Upper lobe of left lung (tissue), 6 donors: Measurements from ENCODE around the gene TRIM40. TPM values are rescaled to one million over a fixed set of nuclear protein-coding genes. Genes with fewer than 3 reads are reported as not detected.

Experiments
- ATAC-seq, 2 donors: fragments of 200-7000 bp; cut with Tn5 transposase; one replicate each; pipeline ENCODE4 v1.9.1; 2022; ENCODE audit warnings: mild to moderate bottlenecking in 2 of 2, moderate library complexity in 2 of 2; ENCODE audit not compliant: low FRiP score in 2 of 2
- DNase-seq, 2 donors: peaks; one replicate each; pipeline ENCODE4 v3.0.0-alpha.2; 2019 to 2020
- H3K27ac ChIP-seq, 4 donors: fragments of 200-600 bp; sonication (generic); one replicate each; pipeline ENCODE4 v1.5.1; 2016 to 2019
- H3K27me3 ChIP-seq, 4 donors: fragments of 200-600 bp; sonication (generic); one replicate each; pipeline ENCODE4 v1.5.1; 2017 to 2019
- H3K36me3 ChIP-seq, 4 donors: fragments of 200-600 bp; sonication (generic); one replicate each; pipeline ENCODE4 v1.5.1; 2016 to 2019
- H3K4me1 ChIP-seq, 4 donors: fragments of 200-600 bp; sonication (generic); one replicate each; pipeline ENCODE4 v1.5.1; 2018 to 2019
- H3K4me3 ChIP-seq, 4 donors: fragments of 200-600 bp; sonication (generic); one replicate each; pipeline ENCODE4 v1.5.1; 2017 to 2019; ENCODE audit warnings: mild to moderate bottlenecking in 2 of 4, moderate library complexity in 1 of 4
- H3K9me3 ChIP-seq, 4 donors: fragments of 200-600 bp; sonication (generic); one replicate each; pipeline ENCODE4 v1.5.1; 2018 to 2019
- EP300 ChIP-seq, 4 donors: sonication (generic); formaldehyde crosslinking; IDR thresholded peaks; one replicate each; pipeline ENCODE4 v1.5.1; 2017; ENCODE audit warnings: antibody characterized with exemption in 4 of 4, control low read depth in 2 of 4
- POLR2A ChIP-seq, 4 donors: fragments of 450-650 bp; IDR thresholded peaks; one replicate each; pipeline ENCODE4 v1.5.1; 2016 to 2017; ENCODE audit warnings: antibody characterized with exemption in 4 of 4, mild to moderate bottlenecking in 2 of 4
- POLR2AphosphoS5 ChIP-seq, 2 donors: sonication (generic); formaldehyde crosslinking; IDR thresholded peaks; one replicate each; pipeline ENCODE4 v1.5.1; 2017; ENCODE audit warnings: antibody characterized with exemption in 2 of 2
- WGBS, 2 donors: methylation state at CpG; one replicate each; pipeline ENCODE4 v1.1.5; 2017 to 2018; 5-methylcytosine and 5-hydroxymethylcytosine counted together
- total RNA-seq, 6 donors: library from RNA; depleted of rRNA in 4 of 6; stranded (reverse); fragments of >200 nt in 4 of 6; gene quantifications; one replicate each; pipeline versions ENCODE4 v1.1.0 to v1.2.1, GENCODE V29; 2016 to 2021
- TF ChIP-seq, protein P1 (sequence below), 6 experiments: fragments of 450-650 bp in 4 of 6; fragments of 200-600 bp in 2 of 6; sonication (generic) in 2 of 6; IDR thresholded peaks; one replicate each; pipeline ENCODE4 v1.5.1; 2016 to 2019; ENCODE audit warnings: antibody characterized with exemption in 6 of 6
- donor health status: DM: no; HTN: no; CAD: no; lungs with moderate emphysema.
- donor health status: DM: no; HTN: yes; CAD: no; lungs with severe emphysema.

TRIM40 gene
- total RNA-seq, 6 donors from 2014 or later, result not detected

DNA sequence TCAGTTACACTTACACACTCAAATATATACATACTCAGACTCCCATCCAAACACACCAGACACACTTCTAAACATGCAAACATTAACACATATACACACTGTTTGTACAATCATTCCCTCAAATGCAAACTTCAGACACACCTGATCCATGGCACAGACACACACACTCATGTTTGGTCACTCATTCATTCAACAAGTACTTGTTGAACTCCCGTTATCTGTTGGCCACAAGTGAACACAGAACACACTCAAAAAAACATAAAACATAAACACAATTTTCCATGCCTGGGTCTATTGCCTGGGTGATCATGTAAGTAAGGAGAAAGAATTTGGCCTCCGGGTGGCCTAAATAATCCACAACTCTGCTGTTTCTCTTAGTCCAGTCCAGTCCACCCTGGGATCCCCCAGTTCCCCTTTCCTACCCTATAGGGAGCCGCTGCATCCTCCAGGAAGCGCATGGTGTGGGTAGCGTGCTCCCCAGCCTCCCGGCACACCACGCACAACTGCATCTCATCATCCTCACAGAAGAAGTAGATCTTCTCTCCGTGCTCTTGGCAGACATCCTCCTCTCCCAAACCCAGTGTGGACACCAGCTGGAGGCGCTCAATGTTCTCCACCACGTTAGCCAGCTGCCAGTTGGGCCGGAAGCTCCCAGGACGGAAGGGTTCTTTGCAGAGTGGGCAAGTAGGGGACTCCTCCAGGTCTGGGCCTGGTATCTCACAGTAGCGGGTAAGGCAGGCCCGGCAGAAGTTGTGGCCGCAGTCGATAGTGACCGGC lies 24.3 kb downstream of the TRIM40 start:
- Histone ChIP-seq H3K4me1 (peaks cover 7 to 13% (median 10%) of the 10 kb centered on the region in 4 donors), H3K27ac (no peak overlapping the region), H3K4me3 (no peak overlapping the region), H3K36me3 (no peaks in the 10 kb centered on the region), H3K27me3 (no peaks in the 10 kb centered on the region), H3K9me3 (no peaks in the 10 kb centered on the region)
- DNase-seq (no peak), ATAC-seq (no peak)
- no peak for TF ChIP-seq EP300 (IDR thresholded peaks at IDR 0.05)
- TF ChIP-seq, protein P1, sequence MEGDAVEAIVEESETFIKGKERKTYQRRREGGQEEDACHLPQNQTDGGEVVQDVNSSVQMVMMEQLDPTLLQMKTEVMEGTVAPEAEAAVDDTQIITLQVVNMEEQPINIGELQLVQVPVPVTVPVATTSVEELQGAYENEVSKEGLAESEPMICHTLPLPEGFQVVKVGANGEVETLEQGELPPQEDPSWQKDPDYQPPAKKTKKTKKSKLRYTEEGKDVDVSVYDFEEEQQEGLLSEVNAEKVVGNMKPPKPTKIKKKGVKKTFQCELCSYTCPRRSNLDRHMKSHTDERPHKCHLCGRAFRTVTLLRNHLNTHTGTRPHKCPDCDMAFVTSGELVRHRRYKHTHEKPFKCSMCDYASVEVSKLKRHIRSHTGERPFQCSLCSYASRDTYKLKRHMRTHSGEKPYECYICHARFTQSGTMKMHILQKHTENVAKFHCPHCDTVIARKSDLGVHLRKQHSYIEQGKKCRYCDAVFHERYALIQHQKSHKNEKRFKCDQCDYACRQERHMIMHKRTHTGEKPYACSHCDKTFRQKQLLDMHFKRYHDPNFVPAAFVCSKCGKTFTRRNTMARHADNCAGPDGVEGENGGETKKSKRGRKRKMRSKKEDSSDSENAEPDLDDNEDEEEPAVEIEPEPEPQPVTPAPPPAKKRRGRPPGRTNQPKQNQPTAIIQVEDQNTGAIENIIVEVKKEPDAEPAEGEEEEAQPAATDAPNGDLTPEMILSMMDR (IDR thresholded peaks at IDR 0.05), result no peak
- no peak for TF ChIP-seq POLR2AphosphoS5 (IDR thresholded peaks at IDR 0.05)
- TF ChIP-seq POLR2A (IDR thresholded peaks at IDR 0.05), result no peak
- 90 to 93% methylated on average over 15 to 17 of the region's 17 CpGs for WGBS, 2 donors

DNA sequence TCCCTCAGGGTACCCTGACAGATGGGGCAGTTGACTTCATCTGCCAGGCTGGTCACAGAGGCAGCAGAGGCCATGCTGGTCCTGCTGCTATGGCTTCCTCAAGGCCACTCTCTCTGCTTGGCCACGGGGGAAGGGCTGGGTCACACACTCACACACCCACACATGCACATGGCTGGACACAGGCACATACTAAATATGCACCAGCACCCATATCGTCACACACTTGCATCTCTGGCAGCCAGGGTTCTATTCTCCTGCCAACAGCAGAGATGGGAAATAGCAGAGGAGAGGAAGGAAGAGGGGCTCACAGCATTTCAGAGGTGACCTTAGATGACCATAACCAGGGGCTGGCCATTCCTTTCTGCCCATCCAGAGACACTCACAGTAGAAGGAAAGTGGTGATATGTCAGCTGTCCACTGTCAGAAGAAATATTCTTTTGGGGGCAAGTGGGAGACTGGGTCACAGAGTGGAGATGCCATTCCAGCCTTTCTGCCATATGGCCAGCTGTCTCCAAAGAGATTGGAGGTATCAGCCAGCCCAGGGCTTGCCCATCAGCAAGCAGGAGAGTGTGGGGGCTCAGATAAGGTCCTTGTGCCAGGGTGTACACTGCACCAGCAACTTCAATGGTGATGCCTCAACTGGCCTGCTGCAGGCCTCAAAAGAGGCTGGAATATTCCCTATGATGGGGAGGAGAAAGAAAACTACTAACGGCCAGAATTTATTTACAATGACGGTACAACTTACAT lies 25.0 kb downstream of the TRIM40 start, which contains the start of gene TRIM10:
Gene TRIM10, minus strand, starts transcription at position 427 of the 747 bp plus-strand sequence. Its CDS starts 353 bp downstream, at position 74.
- H3K4me1 ChIP-seq, result peaks cover 4 to 13% (median 7%) of the 10 kb centered on the region in 4 donors
- no peak within 1 kb of the TSS for H3K27ac ChIP-seq
- no peaks in the 10 kb centered on the region for H3K27me3 ChIP-seq
- H3K4me3 ChIP-seq, result no peak within 1 kb of the TSS
- TF ChIP-seq, protein P1 (IDR thresholded peaks at IDR 0.05), result no peak
- no peak for TF ChIP-seq POLR2AphosphoS5 (IDR thresholded peaks at IDR 0.05)
- no peak for TF ChIP-seq POLR2A (IDR thresholded peaks at IDR 0.05)
- DNase-seq, result peak in 1 of 2 donors; percentile 41
- no peaks in the 10 kb centered on the region for H3K9me3 ChIP-seq
- no peak for ATAC-seq
- WGBS, 2 donors, result 79 to 91% methylated on average over 4 of the region's 4 CpGs
- H3K36me3 ChIP-seq, result no peaks in the 10 kb centered on the region

DNA sequence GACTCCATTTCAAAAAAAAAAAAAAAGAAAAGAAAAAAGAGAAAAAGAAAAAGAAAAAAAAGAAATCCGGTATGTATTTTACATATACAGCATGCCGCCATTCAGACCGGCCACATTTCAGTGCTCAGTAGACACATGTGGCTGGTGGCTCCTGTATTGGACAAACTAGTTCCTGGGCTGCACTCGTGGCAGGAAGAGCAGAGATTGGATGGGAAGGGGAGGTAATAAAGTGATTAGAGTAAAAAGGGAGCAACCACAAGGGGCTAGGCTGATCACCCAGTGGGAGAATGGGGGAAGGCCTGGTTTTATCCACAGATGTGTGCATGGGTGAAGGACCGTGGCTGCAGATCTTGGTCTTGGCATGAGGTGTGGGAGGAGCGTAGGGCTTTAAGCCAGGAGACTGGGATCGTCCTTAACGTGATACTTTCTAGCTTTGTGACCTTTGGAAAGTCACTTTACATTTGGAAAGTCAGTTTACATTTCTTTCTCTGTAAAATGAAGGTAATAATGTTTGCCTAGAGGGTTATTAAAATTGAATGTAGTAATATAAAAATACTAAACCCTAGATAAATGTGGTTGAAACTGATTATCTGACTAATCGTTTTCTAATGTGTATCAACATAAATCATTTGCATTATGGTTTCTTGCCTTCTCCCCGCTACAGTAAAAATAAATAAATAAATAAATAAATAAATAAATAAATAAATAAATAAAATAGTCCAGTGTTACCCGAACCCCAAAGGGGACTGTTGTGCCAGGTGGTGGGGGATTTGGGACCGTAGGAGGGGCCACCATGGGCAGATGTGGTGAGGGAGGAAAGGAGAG lies 26.5 kb downstream of the TRIM40 start:
- DNase-seq, result no peak
- H3K27me3 ChIP-seq, result no peaks in the 10 kb centered on the region
- TF ChIP-seq, protein P1 (IDR thresholded peaks at IDR 0.05), result no peak
- TF ChIP-seq EP300 (IDR thresholded peaks at IDR 0.05) (no peak), POLR2A (IDR thresholded peaks at IDR 0.05) (no peak), POLR2AphosphoS5 (IDR thresholded peaks at IDR 0.05) (no peak)
- H3K4me3 ChIP-seq, result no peak overlapping the region
- WGBS, 2 donors, result 82 to 84% methylated on average over 12 of the region's 12 CpGs
- H3K27ac ChIP-seq, result no peak overlapping the region
- H3K9me3 ChIP-seq, result no peaks in the 10 kb centered on the region
- H3K4me1 ChIP-seq, result no peaks in the 10 kb centered on the region
- ATAC-seq, result no peak
- no peaks in the 10 kb centered on the region for H3K36me3 ChIP-seq

DNA sequence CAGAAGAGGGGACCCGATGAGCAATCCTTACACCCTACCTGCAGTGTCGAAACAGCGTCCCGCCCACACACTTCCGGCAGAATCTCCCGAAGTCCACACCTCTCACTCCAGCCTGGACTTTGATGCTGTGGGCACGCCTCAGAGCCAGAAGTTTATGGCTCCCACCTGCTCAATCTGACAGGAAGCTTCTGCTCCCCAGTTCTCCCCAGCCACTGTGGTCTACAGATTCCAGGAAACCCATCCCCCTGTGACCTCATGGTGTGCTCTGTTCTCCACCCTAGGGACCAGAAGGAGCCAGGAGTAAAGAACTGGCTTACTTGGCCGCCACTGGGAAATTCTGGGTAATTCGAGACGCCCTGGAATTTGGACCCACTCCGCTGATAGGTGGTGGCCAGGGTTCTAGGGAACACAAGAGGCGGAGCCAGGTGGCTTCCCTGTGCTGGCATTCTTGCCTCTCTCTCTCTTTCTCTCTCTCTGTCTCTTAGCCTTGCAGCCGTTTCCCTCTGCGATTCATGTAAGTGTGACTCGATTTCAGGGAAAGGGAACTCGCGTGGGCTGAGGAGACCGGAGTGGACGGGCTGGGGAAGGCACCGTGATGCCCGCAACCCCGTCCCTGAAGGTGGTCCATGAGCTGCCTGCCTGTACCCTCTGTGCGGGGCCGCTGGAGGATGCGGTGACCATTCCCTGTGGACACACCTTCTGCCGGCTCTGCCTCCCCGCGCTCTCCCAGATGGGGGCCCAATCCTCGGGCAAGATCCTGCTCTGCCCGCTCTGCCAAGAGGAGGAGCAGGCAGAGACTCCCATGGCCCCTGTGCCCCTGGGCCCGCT lies 27.4 kb downstream of the TRIM40 start, which contains the start of gene TRIM15:
Gene TRIM15, plus strand, starts transcription at position 457 of the 828 bp plus-strand sequence. Its CDS starts 139 bp downstream, at position 596.
- no peak for DNase-seq
- no peak within 1 kb of the TSS for H3K4me3 ChIP-seq
- H3K27me3 ChIP-seq, result no peaks in the 10 kb centered on the region
- no peaks in the 10 kb centered on the region for H3K9me3 ChIP-seq
- H3K4me1 ChIP-seq, result no peaks in the 10 kb centered on the region
- WGBS, 2 donors, result 73 to 74% methylated on average over 20 to 27 of the region's 31 CpGs
- TF ChIP-seq EP300 (IDR thresholded peaks at IDR 0.05) (no peak), POLR2A (IDR thresholded peaks at IDR 0.05) (no peak), POLR2AphosphoS5 (IDR thresholded peaks at IDR 0.05) (no peak)
- TF ChIP-seq, protein P1 (IDR thresholded peaks at IDR 0.05), result no peak
- ATAC-seq, result peak in 1 of 2 donors; percentile 8
- H3K27ac ChIP-seq, result no peak within 1 kb of the TSS
- no peaks in the 10 kb centered on the region for H3K36me3 ChIP-seq
